GDM1 (cell line): ENCODE data around the gene HOXB5.

Experiments
- DNase-seq: peaks from one replicate; lab custom pipeline; 2025; lab: John Stamatoyannopoulos, UW

Gene HOXB5

DNA sequence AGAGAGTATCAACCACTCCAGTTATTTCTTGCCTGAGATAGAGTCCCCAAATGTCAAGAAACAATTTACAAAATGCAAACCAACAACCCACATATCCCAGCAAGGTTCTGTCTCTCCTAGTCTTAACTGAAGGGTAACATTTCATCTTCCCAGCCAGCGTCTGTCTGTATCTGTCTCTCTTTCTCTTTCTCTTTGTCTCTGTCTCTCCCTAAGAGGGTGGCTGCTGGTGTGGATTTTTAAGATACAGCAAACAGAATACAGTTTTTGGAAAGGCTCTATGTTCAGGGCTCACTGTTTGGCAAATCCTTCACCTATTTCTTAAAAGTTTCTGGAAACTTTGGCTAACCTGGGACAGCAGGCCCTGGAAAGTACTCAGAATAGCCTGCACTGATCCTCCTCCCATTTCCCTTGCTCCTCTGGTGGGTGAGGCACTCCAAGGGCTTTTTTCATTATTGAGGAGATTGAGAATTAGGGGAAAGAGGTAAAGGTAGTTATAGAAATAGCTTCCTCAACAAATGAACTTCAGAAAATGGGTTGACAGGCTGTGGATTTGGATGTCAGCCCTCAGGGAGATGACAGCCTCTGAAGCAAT is 21.7 kb downstream of the HOXB5 start:
- no peak for DNase-seq

DNA sequence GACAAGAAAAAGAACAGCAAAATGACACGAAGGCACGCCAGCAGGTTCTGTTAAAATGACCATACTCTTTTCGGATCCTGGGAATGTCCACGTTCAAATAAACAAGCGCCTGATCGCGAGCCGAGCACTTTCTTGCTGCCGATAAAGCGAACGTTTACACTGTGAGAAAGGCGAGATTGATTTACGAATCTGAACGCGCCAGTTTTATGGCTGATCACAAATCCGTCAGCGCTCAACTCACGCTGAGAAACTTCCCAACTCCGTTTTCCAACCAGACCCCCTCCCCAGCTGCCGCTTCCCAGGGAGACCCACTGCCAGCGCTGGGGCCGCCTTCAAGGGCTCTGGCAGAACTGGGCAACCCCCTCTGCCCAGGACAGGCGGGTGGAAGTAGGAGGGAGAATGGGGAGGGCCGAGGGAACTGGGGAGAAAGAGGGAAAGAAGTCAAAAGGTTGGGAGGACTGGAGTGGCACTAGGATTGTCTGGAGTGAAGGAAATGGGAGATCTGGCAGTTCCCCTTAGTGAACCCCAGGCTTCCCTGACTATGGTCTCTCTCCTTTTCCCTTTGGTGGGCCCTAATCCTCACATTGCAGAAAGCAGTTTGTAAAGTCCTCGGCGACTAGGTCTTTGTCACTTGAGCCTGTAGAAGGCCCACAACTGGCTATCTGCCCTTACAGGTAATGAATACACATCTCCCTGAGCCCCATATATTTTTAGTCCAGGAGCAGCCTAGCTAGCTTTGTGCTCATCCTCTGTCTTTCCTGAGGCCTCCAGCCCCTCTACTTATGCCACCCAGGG is 22.4 kb downstream of the HOXB5 start:
- DNase-seq = no peak

DNA sequence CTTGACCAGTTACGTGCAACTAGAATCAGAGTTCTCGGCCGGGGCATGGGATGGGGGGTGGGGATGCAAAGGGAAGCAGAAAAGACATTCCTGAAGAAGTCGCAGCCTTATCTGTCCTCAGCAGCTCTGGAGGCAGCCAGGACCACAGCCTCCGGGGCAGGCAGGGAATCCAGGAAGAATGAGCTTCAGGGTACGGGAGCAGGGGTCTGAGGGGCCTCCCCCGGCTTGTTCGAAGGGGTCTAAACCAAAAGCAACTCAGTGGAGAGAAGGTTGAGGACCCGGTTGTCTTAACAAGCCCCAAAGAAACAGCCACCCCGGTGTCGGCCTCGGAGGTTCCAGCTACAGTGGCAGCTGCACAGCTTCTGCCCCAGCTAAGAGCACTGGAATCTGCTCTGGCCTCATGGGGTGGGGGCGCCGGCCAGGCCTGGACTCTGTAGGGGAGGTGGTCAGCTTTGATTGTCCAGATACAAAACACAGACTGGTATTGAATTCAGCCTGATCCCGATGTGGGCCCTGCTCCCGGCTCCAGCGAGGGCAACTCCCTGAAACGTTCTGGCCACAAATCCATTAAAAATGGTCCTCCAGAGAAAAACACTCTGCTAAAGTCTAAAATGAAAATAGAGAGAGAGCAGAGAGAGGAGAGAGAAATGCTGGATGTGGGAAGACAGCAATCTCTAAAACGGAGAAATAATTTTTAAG is 23.1 kb downstream of the HOXB5 start:
- no peak for DNase-seq

DNA sequence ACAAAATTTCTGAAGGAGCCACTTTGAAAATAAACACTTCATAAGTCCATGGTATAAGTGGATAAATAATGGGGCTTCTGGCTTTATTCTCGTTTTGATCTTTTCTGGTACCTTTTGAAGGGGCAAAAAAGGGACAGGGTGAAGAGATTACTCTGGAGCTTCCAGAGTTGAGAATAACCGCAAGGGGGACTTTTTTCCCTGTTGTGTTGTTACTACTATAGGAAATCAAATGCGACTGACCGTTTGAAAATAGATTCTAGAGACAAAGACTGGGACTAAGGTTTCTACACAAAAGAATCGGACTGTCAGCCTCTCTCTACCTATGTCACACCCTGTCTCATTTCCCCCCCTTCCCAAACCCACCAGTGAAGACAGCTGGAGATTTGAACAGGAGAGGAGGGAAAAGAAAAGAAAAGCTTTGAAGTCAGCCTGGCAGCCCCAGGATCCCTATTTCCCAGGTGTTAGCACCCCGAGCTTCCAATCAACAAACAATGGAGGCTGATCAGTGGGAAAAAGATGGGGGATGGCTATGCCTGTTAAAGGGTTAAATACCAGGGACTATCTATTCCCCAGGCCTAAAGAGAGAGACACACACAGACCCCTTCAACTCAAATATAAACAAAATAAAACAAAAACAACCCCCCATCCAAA is 23.8 kb downstream of the HOXB5 start:
- DNase-seq = no peak

DNA sequence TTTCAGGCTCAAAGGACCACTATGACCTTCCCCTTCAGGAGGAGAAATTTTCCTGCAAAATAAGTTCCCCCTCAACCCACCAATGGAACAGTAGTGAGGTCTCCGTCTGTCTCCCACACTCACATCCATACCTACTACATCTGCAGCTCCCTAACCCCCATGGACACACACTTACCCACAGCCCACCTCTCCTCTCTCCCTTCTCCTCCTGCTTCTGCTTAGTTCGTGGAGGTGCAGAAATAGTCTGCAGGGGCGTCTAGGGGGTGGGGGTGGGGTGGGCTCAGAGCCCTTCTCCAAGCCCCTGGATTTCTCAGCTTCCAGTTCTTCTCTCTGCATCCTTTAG is 24.4 kb downstream of the HOXB5 start:
- no peak for DNase-seq

DNA sequence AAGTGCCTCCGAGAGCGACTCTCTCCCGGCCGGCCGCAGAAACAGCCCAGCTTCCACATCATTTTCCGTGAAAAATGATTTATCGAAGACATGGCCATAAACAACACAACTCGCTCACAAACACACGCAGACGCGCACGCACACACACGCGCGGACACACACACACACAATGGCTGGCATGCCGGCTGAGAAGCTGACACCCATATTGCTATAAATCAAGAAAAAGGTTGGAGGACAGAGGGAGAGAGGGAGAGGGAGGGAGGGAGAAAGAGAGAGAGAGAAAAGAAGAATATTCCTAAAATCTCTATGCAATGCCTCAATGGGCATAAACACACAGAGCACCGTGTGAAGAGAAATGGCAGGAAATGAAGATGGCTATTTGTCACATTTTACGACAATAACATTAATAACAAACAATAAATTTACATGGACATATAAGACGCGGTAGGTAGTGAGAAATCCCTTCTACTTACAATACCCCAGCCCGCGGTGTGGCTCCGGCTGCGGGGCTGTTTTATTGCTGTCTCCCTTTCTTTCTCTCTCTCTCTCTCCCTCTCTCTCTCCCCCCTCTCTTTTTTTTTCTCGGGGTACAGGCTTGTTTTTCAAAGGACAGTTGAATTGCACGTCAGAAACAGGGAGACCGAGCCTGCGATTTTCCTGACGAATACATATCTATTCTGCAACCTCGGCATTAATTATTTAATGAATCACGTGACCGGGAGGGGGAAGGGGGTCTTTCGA is 24.9 kb downstream of the HOXB5 start:
- DNase-seq = no peak

DNA sequence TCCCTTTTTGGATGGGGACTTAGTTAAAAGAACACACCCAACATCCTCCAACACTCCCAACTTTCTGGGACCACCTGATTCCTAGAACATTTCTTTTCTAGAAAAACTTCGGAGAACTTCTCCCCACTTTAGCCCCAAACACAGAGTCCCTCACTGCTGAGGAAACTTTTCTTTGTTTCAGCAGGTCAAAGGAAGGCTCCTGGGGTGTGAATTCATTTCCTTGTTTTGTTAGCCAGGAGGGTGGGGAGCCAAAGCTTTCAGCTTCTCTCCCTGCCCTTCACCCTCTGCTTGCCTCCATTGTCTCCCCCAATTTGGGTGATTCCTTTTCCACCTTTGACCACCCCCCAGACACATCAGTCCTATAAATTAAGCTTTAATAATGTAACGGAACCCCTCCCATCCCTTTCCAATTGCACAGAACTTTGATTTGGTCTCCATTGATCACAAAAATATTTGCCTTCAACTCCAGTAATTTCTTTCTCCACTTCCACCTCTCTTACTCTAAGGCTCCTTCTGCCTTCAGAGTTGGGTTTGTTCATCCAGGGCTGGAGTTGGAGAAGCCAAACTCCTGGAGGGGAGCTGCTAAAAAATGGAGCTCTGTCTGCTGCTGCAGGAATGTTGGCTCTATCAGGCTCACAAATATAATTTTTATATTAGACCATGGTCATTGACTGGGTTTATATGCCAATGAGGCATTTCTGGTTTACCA is 25.8 kb downstream of the HOXB5 start:
- DNase-seq = no peak

DNA sequence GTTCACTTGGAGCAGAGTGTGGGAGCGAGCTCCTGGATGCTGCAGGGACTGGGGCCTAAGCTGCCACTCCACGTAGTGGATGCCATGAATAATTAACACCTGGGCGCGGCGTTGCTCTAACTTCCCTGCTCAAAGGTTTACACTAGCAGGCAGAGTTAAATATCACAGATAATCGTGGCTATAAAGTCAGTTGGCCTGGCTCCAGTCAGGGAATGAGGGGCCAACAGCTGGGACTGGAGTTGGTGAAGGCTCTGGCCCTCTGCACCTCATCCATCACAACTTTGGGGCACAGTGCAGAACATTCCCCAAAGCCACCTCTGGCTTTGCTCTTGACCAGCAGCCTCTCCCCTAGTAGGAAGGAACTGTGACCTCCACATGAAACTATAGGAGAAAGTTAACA is 26.4 kb downstream of the HOXB5 start:
- DNase-seq = no peak

DNA sequence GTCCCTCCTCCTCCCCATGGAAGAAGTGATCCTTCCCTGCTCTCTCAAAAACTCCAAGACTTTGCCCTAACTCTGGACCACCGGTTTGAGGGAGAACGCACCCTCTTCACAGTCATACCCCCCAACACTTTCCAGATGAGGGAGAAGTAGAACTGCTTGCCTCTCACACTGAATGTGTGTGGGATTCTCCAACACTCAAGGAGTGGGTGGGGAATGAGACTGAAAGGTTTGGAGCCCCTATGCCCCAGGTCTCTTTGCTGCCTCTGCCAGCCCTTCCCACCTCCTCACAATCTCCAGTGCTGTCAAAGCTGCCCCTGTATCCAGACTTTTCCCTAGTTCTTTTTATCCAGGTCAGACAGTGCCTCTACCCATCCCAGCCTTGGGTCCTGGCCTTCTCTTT is 26.9 kb downstream of the HOXB5 start:
- DNase-seq = no peak

DNA sequence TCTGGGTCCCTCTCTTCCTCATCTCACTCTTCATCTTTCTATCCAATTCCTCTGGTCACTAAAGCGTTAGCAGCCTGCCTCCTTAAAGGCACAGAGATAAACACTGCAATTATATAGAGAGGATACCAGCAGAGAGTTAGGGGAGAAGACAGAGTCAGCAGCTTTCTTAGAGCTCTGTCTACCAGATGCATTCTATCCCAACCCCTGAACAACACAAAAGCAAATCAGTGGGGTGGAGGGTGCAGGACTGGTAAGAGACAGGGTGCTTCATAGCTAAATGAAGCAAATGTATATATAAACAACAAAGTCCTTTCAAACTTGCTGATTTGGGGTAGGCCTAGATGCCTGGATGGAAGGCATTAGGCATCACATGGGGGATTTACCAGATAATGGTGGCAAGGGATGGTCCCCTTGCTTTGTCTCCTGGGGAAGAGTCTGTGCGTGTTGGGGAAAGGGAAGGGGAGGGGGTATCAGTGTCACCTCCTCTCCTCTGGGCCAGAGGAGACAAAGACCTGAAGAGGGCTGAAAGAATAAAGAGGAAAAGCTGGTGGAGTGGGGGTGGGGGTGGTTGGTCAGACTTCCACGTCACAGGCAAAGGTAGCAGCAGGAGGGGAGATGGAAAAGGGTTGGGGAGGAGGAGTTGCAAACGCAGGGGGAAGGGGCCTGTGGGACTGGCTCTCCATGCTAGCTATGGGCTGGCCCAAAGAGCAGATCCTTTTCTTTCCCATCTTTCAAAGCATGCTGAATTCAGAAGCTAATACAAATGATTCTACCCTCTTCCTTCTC is 27.5 kb downstream of the HOXB5 start:
- no peak for DNase-seq

DNA sequence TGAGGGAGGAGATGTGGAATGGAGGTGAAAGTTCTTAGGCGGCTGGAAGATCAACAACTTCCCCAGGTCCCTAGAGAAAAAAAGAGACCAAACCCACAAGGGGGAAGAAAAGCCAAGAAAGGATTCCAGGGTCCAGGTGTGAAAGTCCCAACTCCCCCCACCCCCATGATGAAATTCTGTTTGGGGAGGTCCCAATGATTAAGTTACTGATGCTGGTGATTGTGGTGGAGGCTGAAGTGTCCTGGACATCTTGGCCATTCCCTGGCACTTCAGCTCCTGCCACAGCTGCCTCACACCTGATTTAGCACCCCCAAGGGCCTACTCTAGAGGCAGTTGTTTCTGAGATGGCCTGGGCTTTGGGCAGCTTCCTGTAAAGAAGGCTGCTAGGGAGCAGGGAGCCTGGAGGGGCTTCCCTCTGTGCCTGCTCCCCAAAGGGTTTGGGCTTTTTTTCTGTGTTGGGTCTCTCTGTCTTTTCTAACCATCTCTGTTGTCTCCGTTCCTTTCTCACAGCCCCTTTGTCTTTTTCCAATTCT is 28.5 kb downstream of the HOXB5 start:
- DNase-seq = no peak

DNA sequence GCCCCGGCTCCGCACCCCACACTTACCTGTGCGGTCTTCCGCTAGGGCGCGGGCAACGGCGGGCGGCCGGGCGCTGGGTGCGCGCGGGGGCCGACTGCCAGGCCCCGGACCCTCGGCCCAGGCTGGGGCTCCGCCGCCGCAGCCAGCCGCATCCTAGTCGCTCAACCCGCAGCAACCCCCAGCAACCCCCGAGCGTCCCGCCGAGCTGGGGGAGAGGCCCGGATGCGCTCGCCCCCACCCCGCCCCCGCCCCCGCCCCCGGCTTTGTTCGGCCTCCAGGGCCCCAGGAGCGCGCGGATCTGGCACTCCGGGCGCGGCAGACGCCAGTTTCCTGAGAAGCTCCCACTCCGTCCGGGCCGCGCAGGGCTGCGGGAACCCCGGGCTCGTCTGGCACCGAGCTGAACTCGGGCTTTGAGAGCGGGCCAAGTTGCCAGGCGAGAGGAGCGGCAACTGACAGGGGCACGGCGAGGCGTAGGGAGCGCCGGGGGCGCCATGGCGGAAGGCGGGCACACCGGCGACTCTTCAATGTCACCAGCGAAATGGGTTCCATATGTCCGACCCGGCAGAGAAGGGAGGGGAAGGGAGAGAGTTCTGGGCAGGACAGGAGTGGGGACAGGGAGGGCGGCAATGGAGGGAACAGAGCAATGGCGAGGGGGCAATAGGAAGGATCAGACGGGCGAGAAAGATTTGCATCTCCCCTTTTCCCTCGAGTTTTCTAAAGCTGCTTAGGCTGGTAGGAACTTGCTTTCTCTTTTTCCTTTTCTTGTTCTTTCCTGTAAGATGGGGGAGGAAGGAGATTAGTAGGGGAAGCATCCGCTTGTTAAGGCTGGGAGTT is 29.2 kb downstream of the HOXB5 start:
- no peak for DNase-seq

DNA sequence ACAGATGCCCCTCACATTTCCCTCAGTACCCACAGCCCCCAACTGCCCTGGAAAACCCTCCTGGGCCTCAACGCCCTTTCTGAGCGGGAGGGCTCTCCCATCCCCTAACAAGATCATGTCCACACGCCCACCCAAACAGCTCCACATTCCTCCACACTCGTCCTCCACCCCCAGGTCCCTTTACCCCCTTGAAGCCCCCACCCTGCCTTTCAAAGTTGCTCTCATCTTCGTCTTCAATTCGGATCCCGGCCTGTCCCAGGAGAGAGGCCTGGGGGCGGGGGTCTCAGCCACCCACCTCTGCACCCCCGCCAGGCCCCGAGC is 29.8 kb downstream of the HOXB5 start:
- DNase-seq = no peak

DNA sequence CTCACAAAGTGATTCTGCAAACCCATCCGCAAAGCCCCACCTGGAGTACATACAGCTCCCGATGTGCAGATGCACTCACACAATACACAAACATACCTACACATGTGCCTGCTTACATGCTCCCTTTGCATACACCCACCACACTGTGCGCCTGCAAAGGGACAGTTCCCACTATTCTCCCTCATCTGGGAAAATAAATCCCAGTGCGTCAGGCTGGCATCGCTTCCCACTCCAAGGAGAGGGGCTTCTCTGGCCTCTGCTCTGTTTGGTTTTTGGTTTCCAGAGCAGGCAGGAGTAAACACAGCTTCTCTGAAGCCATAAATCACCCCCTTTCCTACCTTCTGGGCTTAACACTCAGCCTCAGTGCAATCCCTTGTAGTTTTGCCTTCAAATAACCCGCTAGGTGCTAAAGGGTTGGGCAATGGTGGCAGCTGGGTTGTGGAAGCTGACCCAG is 30.2 kb downstream of the HOXB5 start:
- DNase-seq = no peak

DNA sequence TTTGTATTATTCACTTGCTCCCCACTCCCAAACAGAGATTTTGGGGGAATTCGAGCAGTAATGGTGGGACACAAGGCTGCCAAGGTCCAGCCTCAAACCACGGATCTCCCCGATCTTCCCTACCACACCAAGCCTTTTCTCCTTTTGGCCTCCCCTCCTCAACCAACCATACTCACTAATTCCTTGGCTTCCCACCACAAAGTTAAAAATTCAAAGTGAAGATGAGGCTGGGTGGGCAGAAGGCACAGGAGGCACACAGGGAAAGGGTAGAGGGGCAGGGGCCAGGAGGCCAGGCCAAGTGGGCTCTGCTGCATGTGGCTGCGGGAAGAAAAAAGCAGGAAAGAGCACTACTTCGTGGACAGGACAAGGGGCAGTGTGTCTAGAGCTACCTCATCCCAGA is 30.6 kb downstream of the HOXB5 start:
- no peak for DNase-seq

DNA sequence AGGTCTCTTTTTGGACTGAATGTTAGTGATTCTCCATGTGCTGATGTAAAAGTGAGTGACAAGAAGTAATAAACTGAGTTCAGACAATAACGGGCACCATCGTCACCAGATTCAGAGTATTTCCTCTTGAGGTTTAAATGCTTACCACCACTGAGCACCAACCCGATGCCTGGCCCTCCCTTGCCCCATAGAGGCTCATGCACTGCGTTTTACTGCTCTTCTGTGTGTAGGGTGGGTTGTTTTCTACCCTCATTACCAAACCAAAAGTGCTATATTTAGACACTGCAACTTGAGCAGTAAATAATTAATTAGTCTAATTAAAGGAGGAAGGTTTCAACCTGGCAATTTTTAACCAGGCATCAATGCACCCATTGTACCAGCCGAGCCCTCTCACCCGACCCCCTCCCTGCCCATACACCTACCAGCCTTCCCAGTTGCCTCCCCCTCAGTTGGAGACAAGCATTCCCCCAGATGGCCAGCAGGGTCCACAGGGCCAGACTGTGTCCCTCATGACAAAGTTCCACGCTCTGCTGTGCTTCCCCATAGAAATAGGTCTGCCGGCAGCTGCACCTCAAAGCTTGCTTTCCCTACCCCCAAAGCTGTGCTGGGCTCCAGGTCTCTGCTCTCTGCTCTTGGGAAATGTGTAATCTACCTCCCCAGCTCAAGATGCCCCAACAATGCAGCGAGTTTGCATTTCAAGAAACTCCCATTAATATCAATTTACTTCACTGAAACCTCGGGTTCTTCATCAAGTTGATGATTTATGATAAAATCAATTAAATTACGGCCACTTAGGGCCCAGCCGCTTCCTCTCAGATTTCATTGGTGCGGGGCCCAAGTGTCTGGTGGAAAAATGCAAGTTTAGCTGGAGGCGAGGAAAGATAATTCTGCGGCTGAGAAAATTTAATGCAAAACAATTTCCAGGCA is 31.4 kb downstream of the HOXB5 start:
- DNase-seq = no peak

DNA sequence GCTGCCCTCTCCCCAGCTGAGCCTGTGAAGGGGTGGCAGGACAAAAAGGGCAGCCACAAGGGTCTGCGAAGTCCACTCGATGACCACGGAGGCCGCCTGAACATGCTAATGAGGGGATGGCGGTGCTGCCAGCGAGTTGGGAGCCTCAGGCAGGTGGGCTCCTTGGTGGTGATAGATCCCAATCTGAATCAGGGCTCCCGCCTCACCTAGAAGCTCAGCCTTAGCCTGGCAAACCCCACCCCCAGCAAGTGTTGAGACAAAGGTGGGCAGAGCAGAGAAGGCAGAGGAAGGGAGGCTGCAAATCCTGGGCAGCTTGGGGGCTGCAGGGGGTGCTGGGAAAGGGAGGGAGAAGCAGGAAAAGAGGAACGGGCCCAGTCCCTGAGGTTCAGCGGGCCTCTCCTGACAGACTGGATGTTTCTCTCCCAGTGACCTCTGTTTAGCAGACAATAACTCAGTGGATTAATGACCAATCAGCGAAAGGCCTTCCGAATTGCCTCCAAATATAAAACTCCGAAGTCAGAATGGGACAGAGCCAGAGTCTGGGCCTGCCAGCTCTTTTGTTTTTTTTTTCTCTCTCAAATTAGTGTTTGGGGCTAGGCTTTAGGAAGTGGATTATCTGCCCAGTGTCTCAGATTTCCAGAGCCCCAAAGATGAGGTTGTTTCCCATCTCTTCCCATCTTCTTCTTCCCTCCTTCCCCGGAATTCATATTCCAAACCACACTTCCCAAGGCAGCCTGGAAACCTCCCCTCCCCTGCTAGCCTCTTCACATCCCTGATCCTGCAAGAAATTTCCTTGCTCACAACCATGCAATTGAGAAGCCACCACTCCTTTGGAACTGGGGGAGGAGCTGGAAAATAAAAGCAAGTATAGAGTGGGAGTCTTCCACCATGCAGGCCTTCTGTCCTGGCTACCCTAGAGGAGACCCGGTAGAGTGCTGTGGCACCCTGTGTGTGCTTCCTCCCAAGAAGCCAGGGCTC is 33.5 kb downstream of the HOXB5 start:
- no peak for DNase-seq
